Measurements from ENCODE around the gene MYRIP.
A peak's percentile ranks its signal among the peaks of the same experiment; 100 is the strongest.
"Not testable (repeated sequence)": the region's sequence is repeated elsewhere in the genome, so short reads cannot be mapped to it uniquely, and the experiment has no call there.

Gene MYRIP

GRCh38 chr3:40084424-40084823, 275.0 kb downstream of the MYRIP start:
- DNase-seq (ENCODE audit: low spot score) = not testable (repeated sequence)

GRCh38 chr3:40086890-40087883, 277.8 kb downstream of the MYRIP start:
- DNase-seq (ENCODE audit: low spot score) = peak; percentile 43

- DNase-seq (ENCODE audit: low spot score) = no peak
Observed at GRCh38 chr3:40088527-40089170, 279.2 kb downstream of the MYRIP start.

GRCh38 chr3:40096661-40097111, 287.3 kb downstream of the MYRIP start:
- no peak for DNase-seq (ENCODE audit: low spot score)

- DNase-seq (ENCODE audit: low spot score) = no peak
Observed at GRCh38 chr3:40097131-40098117, 288.0 kb downstream of the MYRIP start.

GRCh38 chr3:40098261-40098759, 288.9 kb downstream of the MYRIP start:
- no peak for DNase-seq (ENCODE audit: low spot score)

GRCh38 chr3:40099871-40100270, 290.5 kb downstream of the MYRIP start:
- DNase-seq (ENCODE audit: low spot score) = no peak

GRCh38 chr3:40102182-40102581, 292.8 kb downstream of the MYRIP start:
- no peak for DNase-seq (ENCODE audit: low spot score)

GRCh38 chr3:40103829-40104228, 294.4 kb downstream of the MYRIP start:
- no peak for DNase-seq (ENCODE audit: low spot score)

GRCh38 chr3:40104441-40104840, 295.0 kb downstream of the MYRIP start:
- DNase-seq (ENCODE audit: low spot score) = no peak

- DNase-seq (ENCODE audit: low spot score) = no peak
Observed at GRCh38 chr3:40108643-40109042, 299.2 kb downstream of the MYRIP start.

- DNase-seq (ENCODE audit: low spot score) = no peak
Observed at GRCh38 chr3:40109641-40110490, 300.5 kb downstream of the MYRIP start.

GRCh38 chr3:40116478-40117177, 307.2 kb downstream of the MYRIP start:
- no peak for DNase-seq (ENCODE audit: low spot score)

- DNase-seq (ENCODE audit: low spot score) = no peak
Observed at GRCh38 chr3:40118091-40118490, 308.7 kb downstream of the MYRIP start.

- DNase-seq (ENCODE audit: low spot score) = no peak
Observed at GRCh38 chr3:40120067-40120692, 310.8 kb downstream of the MYRIP start.

- DNase-seq (ENCODE audit: low spot score) = no peak
Observed at GRCh38 chr3:40120806-40121205, 311.4 kb downstream of the MYRIP start.

GRCh38 chr3:40124918-40125317, 315.5 kb downstream of the MYRIP start:
- no peak for DNase-seq (ENCODE audit: low spot score)

GRCh38 chr3:40128166-40128565, 318.8 kb downstream of the MYRIP start:
- DNase-seq (ENCODE audit: low spot score) = no peak

- no peak for DNase-seq (ENCODE audit: low spot score)
Observed at GRCh38 chr3:40129510-40129909, 320.1 kb downstream of the MYRIP start.

- DNase-seq (ENCODE audit: low spot score) = no peak
Observed at GRCh38 chr3:40129981-40130380, 320.6 kb downstream of the MYRIP start.

All from HuH-7.5 (cell line).